HepG2 (cell line): Measurements from ENCODE around the gene TEDC1.

Source experiments
- HIVEP1 ChIP-seq: sonication (generic); formaldehyde crosslinking; IDR thresholded peaks from 2 replicates; pipeline ENCODE4 v1.4.0; 2020; ENCODE audit warnings: mild to moderate bottlenecking, missing genetic modification reagents
- TF ChIP-seq, protein P1 (sequence below), 2 experiments: sonication (generic) in 1 of 2; formaldehyde crosslinking in 1 of 2; IDR thresholded peaks; 2 replicates each; pipeline versions ENCODE4 v1.5.1 to v1.6.1; 2011 to 2020; ENCODE audit warnings: borderline replicate concordance in 1 of 2, low read depth in 1 of 2, low read length in 1 of 2, mild to moderate bottlenecking in 1 of 2, missing genetic modification reagents in 1 of 2, moderate library complexity in 1 of 2

DNA sequence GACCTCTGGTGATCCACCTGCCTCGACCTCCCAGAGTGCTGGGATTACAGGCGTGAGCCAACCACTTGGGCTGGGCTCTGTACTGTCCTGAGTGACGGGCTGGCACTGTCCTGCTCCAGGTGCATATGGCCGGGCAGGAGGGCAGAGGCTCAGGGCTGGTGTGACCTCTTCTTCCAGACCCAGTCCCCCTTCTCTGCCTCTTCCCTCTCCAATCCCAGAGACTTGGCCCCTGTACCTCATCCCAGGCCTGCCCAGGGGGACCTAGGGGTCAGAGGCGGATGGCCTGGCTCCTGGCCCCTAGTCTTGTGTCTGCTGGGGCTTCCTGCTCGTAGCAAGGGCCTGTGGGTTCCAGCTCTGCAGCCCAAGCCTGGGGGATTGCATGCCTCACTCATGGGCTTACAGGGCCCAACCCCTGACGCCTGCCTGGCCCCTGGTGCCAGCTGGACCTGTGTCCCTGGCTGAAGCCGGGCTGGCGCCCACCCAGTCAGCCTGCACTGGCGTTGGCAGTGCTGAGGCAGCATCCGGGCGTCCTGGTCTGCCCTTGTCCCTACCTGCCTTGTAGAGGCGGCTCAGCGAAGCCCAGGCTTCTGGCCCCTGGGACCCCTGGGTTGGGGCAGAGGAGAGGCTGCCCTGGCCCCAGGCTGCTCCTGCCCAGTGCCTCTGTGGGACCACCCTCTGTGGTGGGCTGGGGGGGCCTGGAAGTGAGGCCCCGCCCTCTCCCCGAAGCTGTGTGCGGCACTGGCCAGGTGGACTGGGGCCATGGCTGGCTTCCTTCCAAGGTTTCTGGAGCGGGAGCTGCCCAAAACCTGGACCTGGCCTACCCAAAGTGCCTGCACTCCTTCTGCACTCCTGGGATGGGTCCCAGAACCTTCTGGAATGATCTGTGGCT is 4.3 kb downstream of the TEDC1 start:
- no peak for TF ChIP-seq HIVEP1 (CRISPR knock-in tag)
- TF ChIP-seq, protein P1, sequence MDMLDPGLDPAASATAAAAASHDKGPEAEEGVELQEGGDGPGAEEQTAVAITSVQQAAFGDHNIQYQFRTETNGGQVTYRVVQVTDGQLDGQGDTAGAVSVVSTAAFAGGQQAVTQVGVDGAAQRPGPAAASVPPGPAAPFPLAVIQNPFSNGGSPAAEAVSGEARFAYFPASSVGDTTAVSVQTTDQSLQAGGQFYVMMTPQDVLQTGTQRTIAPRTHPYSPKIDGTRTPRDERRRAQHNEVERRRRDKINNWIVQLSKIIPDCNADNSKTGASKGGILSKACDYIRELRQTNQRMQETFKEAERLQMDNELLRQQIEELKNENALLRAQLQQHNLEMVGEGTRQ (IDR thresholded peaks at IDR 0.05; ENCODE audit: low read depth, low read length) = no peak
- TF ChIP-seq, protein P1 (CRISPR knock-in tag; IDR thresholded peaks at IDR 0.05; ENCODE audit: borderline replicate concordance) = no peak
